CD1c-positive myeloid dendritic cell (primary cell): ENCODE measurements around the gene DSG3.

Experiments
- DNase-seq: peaks from one replicate; pipeline ENCODE4 v3.0.0-alpha.2; 2016; ENCODE audit errors: extremely low spot score

The DSG3 gene

DNA sequence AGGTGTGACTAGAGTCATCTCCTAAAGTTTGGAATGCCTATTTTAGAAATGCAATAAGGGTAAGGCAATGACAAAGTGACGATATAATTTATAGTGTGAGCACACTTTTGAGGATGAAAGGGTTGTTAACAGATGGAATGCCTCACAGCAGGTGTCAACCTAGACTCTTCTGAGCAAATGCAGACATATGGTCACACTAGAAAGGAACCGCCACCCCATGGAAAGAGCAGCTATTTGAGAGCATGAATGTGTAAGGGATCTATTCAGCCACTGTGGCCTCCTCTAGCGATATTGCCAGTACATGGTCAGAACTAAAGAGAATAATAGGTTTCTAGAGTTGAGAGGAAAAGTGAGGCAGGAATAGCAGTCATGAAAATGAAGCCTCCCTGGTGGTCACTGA, 68.9 kb downstream of the DSG3 start:
- no peak for DNase-seq

DNA sequence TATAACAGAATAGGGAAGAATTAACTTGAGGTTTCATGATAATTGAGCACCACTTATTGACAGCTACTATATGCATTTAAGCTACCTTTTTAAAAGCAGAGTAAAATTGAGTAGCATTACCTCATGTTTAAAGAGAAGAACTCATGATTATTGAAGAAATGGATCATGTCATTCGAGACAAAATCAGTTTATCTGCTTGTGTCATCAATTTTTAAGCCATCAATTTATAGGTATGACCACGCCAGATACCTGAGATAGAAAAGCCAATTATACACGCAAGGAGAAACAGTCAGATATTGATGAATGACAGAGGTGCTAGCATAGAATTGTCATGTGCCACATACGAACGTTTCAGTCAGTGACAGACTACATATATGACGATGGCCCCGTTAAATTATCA, 78.8 kb downstream of the DSG3 start:
- DNase-seq: no peak
